Neural progenitor cell (in vitro differentiated cells): ENCODE data around the gene NKAIN2. TPM values are rescaled to one million over a fixed set of nuclear protein-coding genes. Genes with fewer than 3 reads are reported as not detected.

ENCODE experiments used
- DNase-seq: peaks from one replicate; pipeline ENCODE4 v3.0.0-alpha.2; 2016; ENCODE audit warnings: low spot score
- H2AFZ ChIP-seq: fragments of 200-600 bp; sonication (generic); replicated peaks from 2 replicates; pipeline ENCODE4 v1.6.1; 2016; ENCODE audit warnings: antibody characterized with exemption
- H3F3A ChIP-seq: fragments of 200-600 bp; sonication (generic); 2 replicates; pipeline ENCODE4 v1.6.1; 2016; ENCODE audit warnings: antibody characterized with exemption, low read depth
- H3K27ac ChIP-seq: fragments of 200-600 bp; sonication (generic); 2 replicates; pipeline ENCODE4 v1.5.1; 2016; ENCODE audit warnings: mild to moderate bottlenecking
- H3K27me3 ChIP-seq: fragments of 200-600 bp; sonication (generic); 2 replicates; pipeline ENCODE4 v1.6.1; 2016; ENCODE audit warnings: mild to moderate bottlenecking, moderate library complexity
- H3K36me3 ChIP-seq: fragments of 200-600 bp; sonication (generic); 2 replicates; pipeline ENCODE4 v1.5.1; 2016
- H3K4me1 ChIP-seq: fragments of 200-600 bp; sonication (generic); 2 replicates; pipeline ENCODE4 v1.6.1; 2016; ENCODE audit warnings: mixed run types
- H3K4me2 ChIP-seq: fragments of 200-600 bp; sonication (generic); 2 replicates; pipeline ENCODE4 v1.6.1; 2016
- H3K4me3 ChIP-seq: fragments of 200-600 bp; sonication (generic); 2 replicates; pipeline ENCODE4 v1.5.1; 2016
- H3K79me2 ChIP-seq: fragments of 200-600 bp; sonication (generic); 2 replicates; pipeline ENCODE4 v1.6.1; 2016; ENCODE audit warnings: low read depth
- H3K9ac ChIP-seq: fragments of 200-600 bp; sonication (generic); 2 replicates; pipeline ENCODE4 v1.6.1; 2016
- H3K9me3 ChIP-seq: fragments of 200-600 bp; sonication (generic); 2 replicates; pipeline ENCODE4 v1.5.1; 2016; ENCODE audit warnings: low read depth
- H4K20me1 ChIP-seq: fragments of 200-600 bp; sonication (generic); 2 replicates; pipeline ENCODE4 v1.6.1; 2016; ENCODE audit warnings: low read depth
- H3K27ac Mint-ChIP-seq: 3 replicates; pipeline ENCODE4 v1.8.0; 2021; ENCODE audit warnings: mixed read lengths
- H3K27me3 Mint-ChIP-seq: 2 replicates; pipeline ENCODE4 v1.8.0; 2022; ENCODE audit warnings: low read depth, mild to moderate bottlenecking, inconsistent platforms, moderate library complexity, mixed read lengths; ENCODE audit not compliant: insufficient read depth
- H3K36me3 Mint-ChIP-seq: 3 replicates; pipeline ENCODE4 v1.8.0; 2021; ENCODE audit warnings: mixed read lengths
- H3K4me1 Mint-ChIP-seq: 3 replicates; pipeline ENCODE4 v1.8.0; 2021; ENCODE audit warnings: mixed read lengths
- H3K4me3 Mint-ChIP-seq: 3 replicates; pipeline ENCODE4 v1.8.0; 2021; ENCODE audit warnings: mild to moderate bottlenecking, moderate library complexity, mixed read lengths
- H3K9me3 Mint-ChIP-seq: 3 replicates; pipeline ENCODE4 v1.8.0; 2020; ENCODE audit warnings: mixed read lengths
- EZH2 ChIP-seq: fragments of 200-600 bp; sonication (generic); IDR thresholded peaks from 2 replicates; pipeline ENCODE4 v1.6.1; 2017; ENCODE audit warnings: antibody characterized with exemption, mild to moderate bottlenecking, moderate library complexity
- EZH2phosphoT487 ChIP-seq: fragments of 200-600 bp; sonication (generic); IDR thresholded peaks from 2 replicates; pipeline ENCODE4 v1.6.1; 2017; ENCODE audit warnings: antibody characterized with exemption
- total RNA-seq: library from RNA; depleted of rRNA; stranded (reverse); fragments of >200 nt; gene quantifications from 2 replicates; pipeline ENCODE4 v1.2.3, GENCODE V29; 2015; ENCODE audit warnings: low replicate concordance
- TF ChIP-seq, protein P1 (sequence below): fragments of 200-600 bp; sonication (generic); IDR thresholded peaks from 2 replicates; pipeline ENCODE4 v1.5.1; 2017; ENCODE audit warnings: antibody characterized with exemption, mild to moderate bottlenecking

The NKAIN2 gene
- total RNA-seq, 1 donor from 2014 or later, result 0.45 TPM

DNA sequence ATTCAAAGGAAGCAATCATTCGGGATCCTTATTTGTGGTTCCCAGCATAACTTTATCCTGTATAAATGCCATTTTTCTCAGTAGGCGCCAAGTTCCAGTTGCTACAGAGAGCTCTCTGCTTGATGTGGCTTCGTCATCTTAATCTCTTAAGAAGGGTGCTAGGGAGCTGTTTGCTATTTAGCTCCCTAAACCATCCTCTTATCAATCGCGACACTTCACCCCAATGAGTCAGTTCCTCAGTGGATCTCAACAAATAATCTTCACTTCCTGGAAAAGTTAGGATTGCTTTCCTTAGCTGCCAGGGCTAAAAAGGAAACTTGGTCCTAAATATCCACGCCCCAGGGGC, 1.3 kb upstream of the NKAIN2 start:
- no peaks in the 10 kb centered on the region for H3K9me3 ChIP-seq
- H3K4me1 ChIP-seq, result peaks cover 5% of the 10 kb centered on the region
- no peak overlapping the region for H3K27ac Mint-ChIP-seq
- no peak overlapping the region for H3K27ac ChIP-seq
- H3K36me3 ChIP-seq, result no peaks in the 10 kb centered on the region
- H3K4me1 Mint-ChIP-seq, result peaks cover 12% of the 10 kb centered on the region
- H3K36me3 Mint-ChIP-seq, result no peaks in the 10 kb centered on the region
- no peaks in the 10 kb centered on the region for H3K79me2 ChIP-seq
- DNase-seq, result no peak
- H3K27me3 Mint-ChIP-seq, result peaks cover 13% of the 10 kb centered on the region
- peaks cover 8% of the 10 kb centered on the region for H3F3A ChIP-seq
- peak overlapping the region; percentile 93 for H3K4me3 Mint-ChIP-seq
- no peak for TF ChIP-seq EZH2phosphoT487
- TF ChIP-seq EZH2, result no peak
- TF ChIP-seq, protein P1, sequence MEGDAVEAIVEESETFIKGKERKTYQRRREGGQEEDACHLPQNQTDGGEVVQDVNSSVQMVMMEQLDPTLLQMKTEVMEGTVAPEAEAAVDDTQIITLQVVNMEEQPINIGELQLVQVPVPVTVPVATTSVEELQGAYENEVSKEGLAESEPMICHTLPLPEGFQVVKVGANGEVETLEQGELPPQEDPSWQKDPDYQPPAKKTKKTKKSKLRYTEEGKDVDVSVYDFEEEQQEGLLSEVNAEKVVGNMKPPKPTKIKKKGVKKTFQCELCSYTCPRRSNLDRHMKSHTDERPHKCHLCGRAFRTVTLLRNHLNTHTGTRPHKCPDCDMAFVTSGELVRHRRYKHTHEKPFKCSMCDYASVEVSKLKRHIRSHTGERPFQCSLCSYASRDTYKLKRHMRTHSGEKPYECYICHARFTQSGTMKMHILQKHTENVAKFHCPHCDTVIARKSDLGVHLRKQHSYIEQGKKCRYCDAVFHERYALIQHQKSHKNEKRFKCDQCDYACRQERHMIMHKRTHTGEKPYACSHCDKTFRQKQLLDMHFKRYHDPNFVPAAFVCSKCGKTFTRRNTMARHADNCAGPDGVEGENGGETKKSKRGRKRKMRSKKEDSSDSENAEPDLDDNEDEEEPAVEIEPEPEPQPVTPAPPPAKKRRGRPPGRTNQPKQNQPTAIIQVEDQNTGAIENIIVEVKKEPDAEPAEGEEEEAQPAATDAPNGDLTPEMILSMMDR, result no peak
- H4K20me1 ChIP-seq, result no peaks in the 10 kb centered on the region
- H3K4me2 ChIP-seq, result peak overlapping the region; percentile 100
- no peak overlapping the region for H2AFZ ChIP-seq
- peaks cover 69% of the 10 kb centered on the region for H3K27me3 ChIP-seq
- no peak overlapping the region for H3K9ac ChIP-seq
- H3K9me3 Mint-ChIP-seq, result no peaks in the 10 kb centered on the region
- H3K4me3 ChIP-seq, result peak overlapping the region; percentile 96

DNA sequence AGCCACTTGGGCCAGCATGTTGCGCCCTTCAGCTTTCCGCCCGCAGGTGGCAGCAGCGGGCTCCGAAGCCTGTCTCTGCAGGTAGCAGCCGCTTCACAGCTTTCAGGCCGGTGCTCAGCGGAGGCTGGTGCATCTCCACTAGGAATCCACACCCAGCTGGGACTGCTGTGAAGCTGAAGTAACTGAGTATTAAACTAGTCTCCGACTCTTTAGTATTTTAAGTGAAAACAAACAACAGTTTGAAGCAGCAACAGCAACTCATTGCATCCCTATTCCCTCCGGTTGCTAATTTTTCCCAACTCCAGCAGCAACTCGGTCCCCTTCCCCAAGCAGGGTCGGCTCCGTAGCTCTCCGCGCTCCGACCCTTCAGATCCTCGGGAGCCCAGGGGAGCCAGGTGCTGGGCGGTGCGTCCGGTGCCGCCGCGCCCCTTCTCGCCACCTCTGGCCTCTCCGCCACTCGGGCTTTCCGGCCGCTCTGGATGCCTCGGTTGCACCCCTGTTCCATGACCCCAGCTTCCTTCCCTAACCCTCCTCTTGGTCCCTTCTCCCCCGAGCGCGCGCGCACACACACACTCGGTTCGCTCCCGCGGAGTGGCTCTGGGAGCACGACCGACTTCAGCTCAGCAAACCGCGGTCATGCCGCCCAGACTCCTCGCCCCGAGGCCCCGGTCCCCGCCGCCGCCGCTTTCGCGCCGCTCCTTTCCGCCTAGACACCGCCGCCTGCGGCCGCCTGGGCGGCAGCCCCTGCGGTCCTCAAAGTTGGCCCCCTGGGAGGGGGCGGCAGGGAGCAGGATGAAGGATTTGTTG, 765 bp upstream of the NKAIN2 start:
- H3K4me1 Mint-ChIP-seq, result peaks cover 12% of the 10 kb centered on the region
- Histone ChIP-seq H3K4me3 (peak overlapping the region; percentile 96), H3K79me2 (no peaks in the 10 kb centered on the region), H3F3A (peaks cover 8% of the 10 kb centered on the region), H3K27ac (no peak overlapping the region), H3K9me3 (no peaks in the 10 kb centered on the region), H2AFZ (peak overlapping the region; percentile 100), H3K9ac (no peak overlapping the region), H3K4me2 (peak overlapping the region; percentile 100), H3K4me1 (peaks cover 5% of the 10 kb centered on the region), H3K27me3 (peaks cover 75% of the 10 kb centered on the region), H4K20me1 (no peaks in the 10 kb centered on the region), H3K36me3 (no peaks in the 10 kb centered on the region)
- DNase-seq, result peak; percentile 91
- H3K36me3 Mint-ChIP-seq, result no peaks in the 10 kb centered on the region
- H3K27me3 Mint-ChIP-seq, result peaks cover 13% of the 10 kb centered on the region
- peak overlapping the region; percentile 93 for H3K4me3 Mint-ChIP-seq
- TF ChIP-seq, protein P1, result peak; percentile 95
- TF ChIP-seq EZH2phosphoT487 (peak; percentile 25), EZH2 (peak; percentile 42)
- H3K9me3 Mint-ChIP-seq, result no peaks in the 10 kb centered on the region
- H3K27ac Mint-ChIP-seq, result no peak overlapping the region

DNA sequence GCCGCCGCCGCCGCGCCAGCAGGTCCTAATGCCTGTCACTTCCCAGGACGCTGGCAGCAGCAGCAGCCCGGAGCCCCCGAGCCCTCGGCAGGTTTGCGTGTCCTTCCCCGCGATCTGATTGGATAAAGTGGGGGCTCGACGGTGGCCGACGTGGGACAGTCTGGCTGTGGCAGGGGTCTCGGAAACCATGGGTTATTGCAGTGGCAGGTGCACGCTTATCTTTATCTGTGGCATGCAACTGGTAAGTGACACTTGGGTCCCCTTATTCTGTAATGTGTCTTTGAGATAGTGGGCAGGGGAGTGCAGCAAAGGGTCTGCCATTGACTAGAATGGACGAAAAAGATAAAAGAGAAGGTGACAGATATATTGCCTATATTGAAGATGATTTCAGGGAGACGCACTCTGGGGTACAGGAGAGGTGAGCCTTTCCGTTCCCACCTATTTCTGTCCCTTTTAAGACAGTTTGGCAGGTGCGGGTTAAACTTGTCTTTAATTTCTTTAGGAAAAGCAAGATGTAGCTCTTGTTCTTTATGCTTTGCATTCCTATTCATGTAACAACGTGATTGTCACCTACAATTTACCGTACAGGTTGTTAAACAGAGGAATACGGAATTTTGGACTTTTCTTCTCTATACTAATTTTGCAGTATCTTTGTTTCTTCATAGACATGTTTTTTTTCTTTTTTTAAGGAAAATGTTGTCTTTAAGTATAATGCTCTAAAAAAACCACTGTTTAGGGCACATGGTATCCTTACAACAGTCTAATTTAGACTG, 535 bp downstream of the NKAIN2 start:
- peaks cover 13% of the 10 kb centered on the region for H3K27me3 Mint-ChIP-seq
- H3K4me1 ChIP-seq, result peaks cover 5% of the 10 kb centered on the region
- H3K4me2 ChIP-seq, result peak overlapping the region; percentile 84
- no peak for TF ChIP-seq EZH2
- TF ChIP-seq, protein P1, result no peak
- TF ChIP-seq EZH2phosphoT487, result no peak
- no peaks in the 10 kb centered on the region for H3K36me3 Mint-ChIP-seq
- no peaks in the 10 kb centered on the region for H3K9me3 Mint-ChIP-seq
- H3F3A ChIP-seq, result peaks cover 8% of the 10 kb centered on the region
- H3K79me2 ChIP-seq, result no peaks in the 10 kb centered on the region
- peak overlapping the region; percentile 69 for H2AFZ ChIP-seq
- no peaks in the 10 kb centered on the region for H4K20me1 ChIP-seq
- peak overlapping the region; percentile 91 for H3K4me3 Mint-ChIP-seq
- DNase-seq, result no peak
- peaks cover 88% of the 10 kb centered on the region for H3K27me3 ChIP-seq
- no peaks in the 10 kb centered on the region for H3K36me3 ChIP-seq
- peak overlapping the region; percentile 8 for H3K27ac Mint-ChIP-seq
- no peak overlapping the region for H3K27ac ChIP-seq
- no peak overlapping the region for H3K9ac ChIP-seq
- no peaks in the 10 kb centered on the region for H3K9me3 ChIP-seq
- peak overlapping the region; percentile 50 for H3K4me3 ChIP-seq
- H3K4me1 Mint-ChIP-seq, result peaks cover 16% of the 10 kb centered on the region
